Right atrium auricular region (tissue), 2 donors: ENCODE measurements around the gene VRK3. TPM values are rescaled to one million over a fixed set of nuclear protein-coding genes. Genes with fewer than 3 reads are reported as not detected.
"Not testable (repeated sequence)": the region's sequence is repeated elsewhere in the genome, so short reads cannot be mapped to it uniquely, and the experiment has no call there.

Experiments
- DNase-seq: peaks from one replicate; pipeline ENCODE4 v3.0.0-alpha.2; 2019; ENCODE audit warnings: low spot score
- H3K27ac ChIP-seq, 2 donors: fragments of 200-600 bp; sonication (generic); 1 replicate in 1 of 2; 2 replicates in 1 of 2; pipeline ENCODE4 v1.5.1; 2016 to 2019
- H3K27me3 ChIP-seq, 2 donors: fragments of 200-600 bp; sonication (generic); one replicate each; pipeline versions ENCODE4 v1.5.1 to v1.6.0; 2017 to 2019
- H3K36me3 ChIP-seq: fragments of 200-600 bp; sonication (generic); one replicate; pipeline ENCODE4 v1.5.1; 2016
- H3K4me1 ChIP-seq, 2 donors: fragments of 200-600 bp; sonication (generic); one replicate each; pipeline versions ENCODE4 v1.5.1 to v1.6.0; 2017 to 2019
- H3K4me3 ChIP-seq, 2 donors: fragments of 200-600 bp; sonication (generic); 1 replicate in 1 of 2; 2 replicates in 1 of 2; pipeline ENCODE4 v1.5.1; 2017 to 2019; ENCODE audit warnings: mild to moderate bottlenecking in 1 of 2, moderate library complexity in 1 of 2
- H3K9me3 ChIP-seq, 2 donors: fragments of 200-600 bp; sonication (generic); one replicate each; pipeline ENCODE4 v1.5.1; 2019
- total RNA-seq, 2 donors: library from RNA; depleted of rRNA; stranded (reverse); fragments of >200 nt; gene quantifications; one replicate each; pipeline ENCODE4 v1.1.0, GENCODE V29; 2016
- TF ChIP-seq, protein P1 (sequence below), 2 donors: fragments of 200-600 bp; sonication (generic); IDR thresholded peaks; one replicate each; pipeline ENCODE4 v1.5.1; 2019; ENCODE audit warnings: antibody characterized with exemption in 2 of 2

Gene VRK3
- total RNA-seq, 2 donors from 2014 or later = 20.5 to 25.5 TPM

DNA sequence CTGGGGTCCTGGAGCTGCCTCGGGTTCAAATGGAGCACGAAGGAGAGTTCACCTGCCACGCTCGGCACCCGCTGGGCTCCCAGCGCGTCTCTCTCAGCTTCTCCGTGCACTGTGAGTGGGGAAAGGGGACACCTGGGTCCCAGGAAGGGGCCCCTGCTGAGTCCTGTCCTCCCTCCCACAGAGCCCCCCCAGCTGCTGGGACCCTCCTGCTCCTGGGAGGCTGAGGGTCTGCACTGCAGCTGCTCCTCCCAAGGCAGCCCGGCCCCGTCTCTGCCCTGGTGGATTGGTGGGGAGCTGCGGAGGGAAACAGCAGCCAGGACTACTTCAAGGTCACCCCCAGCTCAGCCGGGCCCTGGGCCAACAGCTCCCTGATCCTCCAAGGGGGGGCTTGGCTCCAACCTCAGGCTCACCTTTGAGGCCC is 53.2 kb downstream of the VRK3 start:
- Histone ChIP-seq H3K4me1 (peaks cover 0 to 8% of the 10 kb centered on the region in 2 donors), H3K27ac (no peak overlapping the region), H3K9me3 (no peaks in the 10 kb centered on the region), H3K36me3 (peaks cover 15% of the 10 kb centered on the region), H3K27me3 (no peaks in the 10 kb centered on the region), H3K4me3 (no peak overlapping the region)
- TF ChIP-seq, protein P1, sequence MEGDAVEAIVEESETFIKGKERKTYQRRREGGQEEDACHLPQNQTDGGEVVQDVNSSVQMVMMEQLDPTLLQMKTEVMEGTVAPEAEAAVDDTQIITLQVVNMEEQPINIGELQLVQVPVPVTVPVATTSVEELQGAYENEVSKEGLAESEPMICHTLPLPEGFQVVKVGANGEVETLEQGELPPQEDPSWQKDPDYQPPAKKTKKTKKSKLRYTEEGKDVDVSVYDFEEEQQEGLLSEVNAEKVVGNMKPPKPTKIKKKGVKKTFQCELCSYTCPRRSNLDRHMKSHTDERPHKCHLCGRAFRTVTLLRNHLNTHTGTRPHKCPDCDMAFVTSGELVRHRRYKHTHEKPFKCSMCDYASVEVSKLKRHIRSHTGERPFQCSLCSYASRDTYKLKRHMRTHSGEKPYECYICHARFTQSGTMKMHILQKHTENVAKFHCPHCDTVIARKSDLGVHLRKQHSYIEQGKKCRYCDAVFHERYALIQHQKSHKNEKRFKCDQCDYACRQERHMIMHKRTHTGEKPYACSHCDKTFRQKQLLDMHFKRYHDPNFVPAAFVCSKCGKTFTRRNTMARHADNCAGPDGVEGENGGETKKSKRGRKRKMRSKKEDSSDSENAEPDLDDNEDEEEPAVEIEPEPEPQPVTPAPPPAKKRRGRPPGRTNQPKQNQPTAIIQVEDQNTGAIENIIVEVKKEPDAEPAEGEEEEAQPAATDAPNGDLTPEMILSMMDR (IDR thresholded peaks at IDR 0.05) = no peak
- DNase-seq = no peak

DNA sequence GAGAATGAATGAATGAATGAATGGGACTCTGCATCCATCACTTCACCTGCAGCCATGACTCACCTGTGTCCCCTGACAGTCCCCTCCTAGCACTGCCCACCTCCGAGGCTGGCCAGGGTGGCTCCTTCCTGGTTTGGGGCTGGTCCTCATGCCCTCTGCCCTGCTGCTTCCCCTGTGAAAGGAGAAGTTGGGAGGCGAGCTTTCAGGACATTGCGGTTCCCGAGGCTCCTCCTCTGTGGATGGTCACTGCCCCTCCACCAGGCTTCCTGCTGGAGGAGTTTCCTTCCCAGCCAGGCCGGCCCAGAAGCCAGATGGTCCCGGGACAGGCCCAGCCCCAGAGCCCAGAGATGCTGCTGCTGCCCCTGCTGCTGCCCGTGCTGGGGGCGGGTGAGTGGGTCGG is 55.8 kb downstream of the VRK3 start:
- H3K9me3 ChIP-seq, H3K36me3 ChIP-seq, H3K27ac ChIP-seq, H3K4me1 ChIP-seq, DNase-seq, H3K27me3 ChIP-seq, H3K4me3 ChIP-seq: not testable (repeated sequence)

DNA sequence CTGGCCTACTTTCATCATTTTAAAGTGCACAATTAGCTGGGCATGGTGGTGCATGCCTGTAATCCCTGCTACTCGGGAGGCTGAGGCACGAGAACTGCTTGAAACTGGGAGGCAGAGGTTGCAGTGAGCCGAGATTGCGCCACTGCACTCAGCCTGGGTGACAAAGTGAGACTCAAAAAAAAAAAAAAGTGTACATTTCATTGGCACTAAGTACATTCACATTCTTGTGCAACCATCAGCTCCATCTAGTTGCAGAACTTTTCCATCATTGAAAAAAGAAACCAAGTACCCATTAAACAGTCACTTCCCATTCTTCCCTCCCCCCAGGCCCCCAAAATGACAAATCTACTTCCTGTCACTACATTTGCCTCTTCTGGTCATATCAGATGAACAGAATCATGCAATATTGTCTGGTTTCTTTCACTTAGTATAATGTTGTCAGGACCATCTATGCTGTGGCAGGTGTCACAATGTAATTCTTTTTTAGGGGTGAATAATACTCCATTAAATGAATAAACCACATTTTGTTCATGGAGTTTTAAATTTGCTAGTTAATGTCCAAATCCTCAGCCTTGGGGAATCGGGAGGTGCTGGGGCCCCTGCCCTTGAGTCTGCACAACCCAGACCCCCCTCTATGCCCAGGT is 56.8 kb downstream of the VRK3 start:
- no peaks in the 10 kb centered on the region for H3K27me3 ChIP-seq
- H3K9me3 ChIP-seq = no peaks in the 10 kb centered on the region
- no peak overlapping the region for H3K27ac ChIP-seq
- TF ChIP-seq, protein P1 (IDR thresholded peaks at IDR 0.05) = no peak
- H3K4me1 ChIP-seq = peaks cover 0 to 8% of the 10 kb centered on the region in 2 donors
- H3K36me3 ChIP-seq = no peaks in the 10 kb centered on the region
- DNase-seq = no peak
- H3K4me3 ChIP-seq = no peak overlapping the region

DNA sequence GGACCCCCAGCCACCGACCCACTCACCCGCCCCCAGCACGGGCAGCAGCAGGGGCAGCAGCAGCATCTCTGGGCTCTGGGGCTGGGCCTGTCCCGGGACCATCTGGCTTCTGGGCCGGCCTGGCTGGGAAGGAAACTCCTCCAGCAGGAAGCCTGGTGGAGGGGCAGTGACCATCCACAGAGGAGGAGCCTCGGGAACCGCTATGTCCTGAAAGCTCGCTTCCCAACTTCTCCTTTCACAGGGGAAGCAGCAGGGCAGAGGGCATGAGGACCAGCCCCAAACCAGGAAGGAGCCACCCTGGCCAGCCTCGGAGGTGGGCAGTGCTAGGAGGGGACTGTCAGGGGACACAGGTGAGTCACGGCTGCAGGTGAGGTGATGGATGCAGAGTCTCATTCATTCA is 64.2 kb downstream of the VRK3 start, which contains the start of gene SIGLEC11:
TSS of gene SIGLEC11 (minus strand) at position 193 of the 400 bp plus-strand sequence. CDS start at position 102, 91 bp downstream.
- H3K27me3 ChIP-seq, DNase-seq, H3K36me3 ChIP-seq, H3K4me3 ChIP-seq, H3K4me1 ChIP-seq, H3K9me3 ChIP-seq, H3K27ac ChIP-seq: not testable (repeated sequence)

DNA sequence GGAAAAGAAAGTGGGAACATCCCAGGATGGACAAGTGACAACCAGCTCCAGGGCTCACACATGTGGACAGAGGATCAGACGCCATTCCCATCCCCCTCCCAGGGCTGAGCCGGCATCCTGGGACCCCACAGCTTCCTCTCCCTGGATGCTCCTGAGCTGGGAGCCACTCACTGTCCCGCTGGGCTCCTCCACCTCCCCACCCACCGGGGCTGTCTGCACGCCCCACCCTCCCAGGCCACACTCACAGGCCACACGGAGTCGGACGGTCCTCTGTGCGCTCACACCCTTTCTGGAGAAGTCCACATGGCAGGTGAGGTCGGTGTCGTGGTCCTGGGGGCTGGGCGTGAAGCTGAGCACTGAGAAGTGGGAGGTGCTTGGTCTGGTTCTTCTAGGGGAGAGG is 65.3 kb downstream of the VRK3 start:
- H3K4me3 ChIP-seq, H3K9me3 ChIP-seq, DNase-seq, H3K36me3 ChIP-seq, H3K27me3 ChIP-seq, H3K27ac ChIP-seq: not testable (repeated sequence)
- peaks cover 0 to 12% of the 10 kb centered on the region in 2 donors for H3K4me1 ChIP-seq

DNA sequence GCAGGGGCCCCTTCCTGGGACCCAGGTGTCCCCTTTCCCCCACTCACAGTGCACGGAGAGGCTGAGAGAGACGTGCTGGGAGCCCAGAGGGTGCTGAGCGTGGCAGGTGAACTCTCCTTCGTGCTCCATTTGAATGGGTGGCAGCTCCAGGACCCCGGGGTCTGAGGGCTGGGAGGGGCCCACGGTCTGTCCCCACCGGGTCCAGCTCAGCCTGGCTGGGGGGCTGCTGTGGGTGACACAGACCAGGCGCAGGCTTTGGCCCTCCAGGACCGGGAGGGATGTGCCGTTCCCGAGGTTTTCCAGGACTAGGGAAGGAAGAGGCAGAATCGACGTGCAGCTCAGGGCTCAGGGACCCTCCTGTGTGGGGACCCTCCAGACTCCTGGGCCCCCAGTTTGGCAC is 66.6 kb downstream of the VRK3 start:
- not testable (repeated sequence) for H3K4me3 ChIP-seq, H3K27me3 ChIP-seq, H3K36me3 ChIP-seq, H3K27ac ChIP-seq, H3K9me3 ChIP-seq, DNase-seq
- peaks cover 0 to 25% of the 10 kb centered on the region in 2 donors for H3K4me1 ChIP-seq

DNA sequence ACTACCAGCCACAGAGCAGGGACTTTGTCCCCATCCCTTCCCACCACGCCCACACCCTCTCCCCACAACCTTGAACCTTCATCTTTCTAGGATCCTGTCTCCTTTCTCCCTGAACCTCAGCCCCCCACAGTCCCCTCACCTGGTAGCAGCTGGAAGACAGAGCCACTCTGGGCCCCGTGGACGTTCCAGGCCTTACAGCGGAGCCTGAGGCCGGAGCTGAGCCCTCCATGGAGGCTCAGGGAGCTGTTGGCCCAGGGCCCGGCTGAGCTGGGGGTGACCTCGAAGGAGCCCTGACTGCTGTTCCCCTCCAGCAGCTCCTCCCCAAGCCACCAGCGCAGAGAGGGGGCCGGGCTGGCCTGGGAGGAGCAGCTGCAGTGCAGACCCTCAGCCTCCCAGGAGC is 67.0 kb downstream of the VRK3 start:
- H3K27me3 ChIP-seq, DNase-seq, H3K27ac ChIP-seq, H3K9me3 ChIP-seq, H3K36me3 ChIP-seq, H3K4me3 ChIP-seq: not testable (repeated sequence)
- peaks cover 0 to 27% of the 10 kb centered on the region in 2 donors for H3K4me1 ChIP-seq

DNA sequence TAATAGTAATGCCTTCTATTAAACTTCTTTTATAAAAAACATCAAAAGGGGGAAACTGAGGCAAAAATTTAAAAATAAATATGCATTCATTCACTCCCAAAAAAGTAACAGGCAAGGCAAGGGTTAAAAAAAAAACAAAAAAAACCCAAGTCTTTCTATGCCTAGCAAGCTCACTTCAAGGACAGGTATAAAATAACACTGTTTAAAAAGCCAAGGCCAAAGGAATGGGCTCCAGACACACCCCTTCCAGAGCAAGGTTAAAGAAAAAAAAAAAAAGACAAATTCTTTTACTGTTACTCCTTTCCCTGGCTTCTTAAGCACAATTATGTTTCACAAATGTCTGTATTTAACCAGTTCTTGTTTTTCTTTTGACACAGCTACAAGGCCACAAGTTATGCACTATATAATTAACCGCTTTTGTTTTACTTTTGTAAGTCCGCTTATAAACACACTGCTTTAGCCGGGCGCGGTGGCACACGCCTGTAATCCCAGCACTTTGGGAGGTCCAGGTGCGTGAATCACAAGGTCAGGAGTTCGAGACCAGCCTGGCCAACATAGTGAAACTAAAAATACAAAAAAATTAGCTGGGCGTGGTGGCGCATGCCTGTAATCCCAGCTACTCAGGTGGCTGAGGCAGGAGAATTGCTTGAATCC is 67.8 kb downstream of the VRK3 start:
- TF ChIP-seq, protein P1 (IDR thresholded peaks at IDR 0.05) = no peak
- no peaks in the 10 kb centered on the region for H3K27me3 ChIP-seq
- H3K9me3 ChIP-seq = no peaks in the 10 kb centered on the region
- no peak overlapping the region for H3K27ac ChIP-seq
- no peaks in the 10 kb centered on the region for H3K36me3 ChIP-seq
- no peak overlapping the region for H3K4me3 ChIP-seq
- peaks cover 0 to 27% of the 10 kb centered on the region in 2 donors for H3K4me1 ChIP-seq
- no peak for DNase-seq
